GM18858 (cell line): ENCODE data around the gene NEBL.

ENCODE experiments used
- ATAC-seq: cut with Tn5 transposase; IDR thresholded peaks from one replicate; pipeline ENCODE4 v1.9.1; 2021; ENCODE audit not compliant: unreplicated experiment

NEBL gene

DNA sequence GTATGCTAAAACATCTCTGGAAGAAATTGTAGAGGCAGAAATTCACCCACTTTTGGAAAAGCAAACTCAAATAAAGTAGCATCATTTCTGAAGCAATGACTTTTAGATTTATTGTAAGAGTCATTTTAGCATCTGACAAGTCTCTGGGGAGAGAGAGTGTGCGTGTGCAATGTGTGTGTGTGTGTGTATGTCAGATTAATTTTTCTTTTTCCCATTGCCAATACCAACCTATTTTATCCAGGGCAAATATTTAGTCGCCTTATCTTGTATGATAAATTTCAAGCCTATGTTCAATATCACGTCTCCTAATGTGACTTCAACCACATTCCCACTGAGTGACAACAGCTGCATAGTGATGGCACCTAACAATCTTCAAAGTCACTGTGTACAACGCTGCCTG lies 101.7 kb downstream of the NEBL start:
- ATAC-seq = no peak

DNA sequence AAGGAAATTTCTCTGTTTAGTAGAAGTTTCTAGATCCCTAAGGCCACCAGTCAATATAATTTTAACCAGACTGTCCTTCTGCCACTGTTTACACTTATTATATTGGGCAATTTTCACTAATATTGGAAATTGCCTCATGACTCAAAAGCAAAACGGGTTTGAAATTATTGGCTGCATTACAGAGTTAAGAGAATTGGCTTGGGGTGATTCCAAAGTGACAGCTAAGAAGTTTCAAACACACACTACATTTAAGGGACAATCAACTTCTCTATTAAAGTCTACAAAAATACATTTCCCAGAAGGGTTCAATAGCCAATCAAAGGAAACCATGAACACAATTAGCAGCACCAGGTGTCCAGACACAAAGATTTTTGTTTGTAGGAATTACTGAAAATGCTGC lies 111.9 kb downstream of the NEBL start:
- ATAC-seq = no peak

DNA sequence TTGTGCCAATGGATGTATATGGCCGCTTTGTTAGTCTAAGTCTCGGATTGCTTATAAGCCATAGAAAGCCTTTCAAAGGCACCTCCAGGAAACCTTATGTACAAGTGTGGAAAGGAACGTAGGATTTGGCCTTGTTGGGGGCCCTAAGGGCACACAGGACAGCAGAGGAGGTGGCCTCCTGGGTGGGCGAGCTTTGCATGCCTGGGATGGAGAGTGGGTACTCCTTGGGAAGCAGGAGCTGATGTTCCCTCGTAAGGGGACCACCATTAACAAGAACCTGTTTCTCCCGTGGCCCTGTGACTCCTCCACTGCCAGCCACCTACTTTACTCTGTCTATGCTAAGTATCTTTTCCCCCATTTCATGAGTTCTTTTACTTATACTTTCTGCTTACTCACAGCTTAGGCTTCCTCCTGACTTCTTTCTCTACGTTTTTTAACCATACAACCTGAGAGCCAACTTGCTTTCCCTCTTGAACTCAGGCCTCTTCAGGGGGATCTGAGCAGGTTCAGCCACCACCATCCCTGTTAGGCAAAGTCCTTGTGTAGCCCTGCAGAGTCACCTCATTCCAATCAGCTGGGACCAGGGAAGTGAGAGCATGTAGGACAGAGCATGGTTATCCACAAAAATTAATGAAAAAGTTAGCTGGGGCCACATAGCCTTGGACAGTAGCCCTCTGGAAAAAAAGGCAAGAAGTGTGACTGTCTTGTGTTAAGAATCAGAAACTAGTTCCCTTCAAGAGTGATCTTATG lies 118.9 kb downstream of the NEBL start:
- no peak for ATAC-seq

DNA sequence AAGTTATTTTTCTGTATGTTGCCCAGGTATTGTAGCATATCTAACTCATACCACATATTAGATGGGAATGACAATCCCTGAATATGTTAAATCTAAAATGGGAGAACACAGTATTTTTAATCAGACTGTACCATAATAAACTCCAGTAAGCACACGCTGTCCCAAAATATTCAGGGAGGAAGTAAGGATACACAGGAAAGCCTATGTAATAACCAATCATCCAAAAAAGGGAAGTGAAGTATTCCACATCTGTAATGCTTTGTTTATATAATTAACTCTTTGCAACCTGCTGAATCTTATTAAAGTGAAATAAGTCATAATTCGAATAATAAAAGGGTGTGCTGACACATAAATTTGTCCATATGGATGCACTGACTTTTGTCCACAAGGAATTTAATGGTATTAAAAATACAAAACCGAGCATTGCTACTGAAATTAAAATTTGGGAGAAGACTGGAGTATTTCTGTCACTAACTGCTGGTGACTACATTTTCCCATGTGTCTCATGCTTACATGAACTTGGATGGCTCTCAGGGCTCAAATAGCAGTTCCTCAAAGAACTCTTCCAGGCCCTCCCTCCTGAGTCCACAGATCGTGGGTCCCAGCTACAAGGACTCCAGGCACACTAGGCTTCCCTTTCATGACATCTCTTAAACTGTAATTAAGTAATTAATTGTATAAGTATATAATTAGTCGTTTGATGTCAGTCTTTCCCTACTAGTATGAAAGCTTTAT lies 120.6 kb downstream of the NEBL start:
- ATAC-seq = no peak

DNA sequence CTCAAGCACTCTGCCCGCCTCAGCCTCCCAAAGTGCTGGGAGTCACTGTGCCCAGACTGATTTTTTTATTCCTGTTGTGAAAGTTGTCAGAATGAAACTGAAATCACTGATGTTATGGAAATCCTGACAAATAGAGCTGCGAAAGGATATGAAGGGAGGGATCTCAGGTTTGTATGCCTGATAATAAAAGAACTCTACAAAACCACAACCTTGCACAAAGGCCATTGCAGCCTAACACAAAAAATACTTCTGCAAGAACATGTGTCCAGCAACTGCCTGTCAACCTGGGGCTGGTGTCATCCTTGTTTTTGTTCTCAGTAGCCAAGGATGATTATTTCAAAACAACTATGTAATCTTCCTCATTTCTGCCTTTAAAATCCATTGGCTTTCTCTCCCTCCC lies 126.1 kb downstream of the NEBL start:
- ATAC-seq = no peak

DNA sequence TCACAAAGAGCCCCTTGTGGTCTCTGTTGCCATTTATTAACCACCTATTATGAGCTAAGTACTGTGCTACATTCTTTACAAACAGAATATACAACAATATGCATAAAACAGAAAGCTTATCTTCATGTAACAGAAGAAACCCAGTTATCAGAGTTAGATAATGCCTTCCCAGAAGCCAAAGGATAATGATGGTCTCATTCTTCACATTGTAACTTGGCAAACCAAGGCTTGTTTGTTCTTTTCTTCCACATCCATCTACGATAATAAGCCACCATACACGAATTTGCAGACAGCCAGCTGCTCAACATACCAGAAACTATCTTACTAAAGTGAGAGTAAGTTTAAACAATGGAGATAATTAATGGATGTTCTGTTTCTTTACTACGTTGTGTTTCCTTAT lies 127.6 kb downstream of the NEBL start:
- ATAC-seq = no peak

DNA sequence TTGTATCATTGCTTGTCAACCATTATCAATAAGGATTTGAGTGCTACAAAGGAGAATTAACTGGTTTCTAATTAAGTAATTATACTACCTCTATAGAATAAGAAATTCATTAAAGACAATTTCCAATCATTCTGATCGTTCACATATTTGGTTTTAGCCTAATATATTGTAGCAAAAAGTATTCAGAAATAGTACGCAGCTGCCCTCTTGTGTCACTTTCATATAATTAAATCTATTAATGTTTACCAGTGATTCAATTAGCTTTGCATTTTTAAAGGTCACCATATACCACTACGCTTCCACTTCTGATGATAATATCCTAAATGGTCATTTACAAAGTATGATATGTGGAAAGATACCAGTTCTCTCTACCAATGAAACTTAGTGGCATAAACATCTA lies 128.3 kb downstream of the NEBL start:
- ATAC-seq = no peak

DNA sequence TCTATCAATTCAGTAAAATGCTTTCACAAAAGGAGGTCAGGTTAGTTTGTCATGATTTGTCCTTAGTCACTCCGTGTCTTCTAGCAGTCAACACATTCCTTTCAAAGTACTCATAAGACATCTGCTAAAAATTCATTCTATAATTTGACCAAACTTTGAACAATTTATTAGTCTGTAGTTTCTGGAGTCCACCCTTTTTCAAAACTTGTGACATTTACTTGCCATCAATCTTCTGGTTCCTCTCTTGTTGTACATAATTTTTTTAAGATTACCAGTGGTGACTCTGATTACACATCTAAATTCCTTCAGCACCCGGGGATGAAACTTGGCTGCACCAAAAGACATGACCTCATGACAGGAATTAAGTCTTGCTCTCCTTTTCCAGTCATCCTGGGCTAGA lies 130.1 kb downstream of the NEBL start:
- no peak for ATAC-seq

DNA sequence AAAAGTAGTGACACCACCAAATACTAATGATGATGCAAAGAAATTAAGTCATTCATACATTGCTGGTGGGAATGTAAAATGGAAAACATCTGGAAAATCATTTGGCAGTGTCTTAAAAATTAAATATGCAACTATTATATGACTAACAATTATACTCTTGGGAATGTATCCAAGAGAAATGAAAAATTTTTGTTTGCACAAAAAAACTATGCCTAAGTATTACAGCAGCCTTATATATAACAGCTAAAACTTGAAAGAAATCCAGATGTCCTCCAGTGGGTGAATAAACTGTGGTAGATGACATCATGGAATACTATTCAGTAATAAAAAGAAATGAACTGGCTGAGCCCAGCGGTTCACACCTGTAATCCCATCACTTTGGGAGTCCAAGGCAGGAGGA lies 132.0 kb downstream of the NEBL start:
- ATAC-seq = no peak

DNA sequence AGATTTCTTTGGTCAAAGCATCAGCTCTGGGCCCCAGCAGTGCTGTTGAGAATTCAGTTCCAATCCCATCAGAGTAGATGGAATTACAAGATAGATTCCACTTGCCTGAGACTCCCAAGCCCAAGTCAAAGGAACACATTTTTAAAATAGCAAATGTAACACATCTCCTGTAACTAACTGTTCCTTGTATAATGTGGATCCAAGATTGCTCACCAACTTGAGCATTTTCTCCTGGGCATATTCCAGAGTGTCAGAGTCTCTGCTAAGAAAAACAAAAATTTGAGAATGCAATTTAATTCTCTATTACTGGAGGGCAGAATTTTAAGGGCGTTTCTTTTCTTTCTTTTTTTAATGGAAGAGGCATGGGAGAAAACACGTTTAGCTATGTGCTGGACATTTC lies 136.7 kb downstream of the NEBL start:
- ATAC-seq = no peak

DNA sequence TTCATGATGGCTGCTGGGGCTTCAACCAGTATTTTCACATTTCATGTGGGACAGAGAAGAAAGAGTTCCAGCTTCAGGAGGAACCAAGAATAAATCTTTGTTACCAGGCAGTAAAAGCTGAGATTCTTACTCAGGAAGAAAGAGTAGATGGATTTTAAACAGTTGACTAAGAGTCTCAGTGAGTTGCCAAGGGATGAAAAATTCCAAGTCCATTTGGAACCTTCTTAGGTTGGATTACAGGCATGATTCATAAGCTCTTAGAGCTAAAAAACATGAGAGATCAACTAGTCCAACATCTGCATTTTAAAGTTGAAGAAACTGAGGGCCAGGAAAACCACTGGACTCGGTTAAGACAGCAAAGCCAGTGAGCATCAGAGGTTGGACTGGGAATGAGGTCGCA lies 148.6 kb downstream of the NEBL start:
- ATAC-seq = no peak

DNA sequence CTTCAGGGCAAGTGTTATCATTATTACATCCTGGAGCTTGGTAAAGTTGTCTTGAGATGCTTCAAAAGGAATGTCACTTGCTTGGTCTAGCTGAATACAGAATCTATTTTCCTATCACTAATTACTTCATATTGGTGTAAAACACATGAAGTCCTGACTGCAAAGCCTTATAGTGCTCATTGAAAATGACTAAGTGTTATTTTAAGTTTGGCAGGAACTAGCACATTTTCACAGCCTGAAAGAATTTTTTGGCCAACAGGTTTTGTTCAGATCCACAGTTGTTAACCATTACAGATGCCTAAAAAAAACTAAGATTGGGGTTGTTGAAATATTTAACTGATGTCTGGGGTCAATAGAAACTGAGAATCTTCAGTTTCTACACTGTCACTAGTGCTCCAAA lies 149.3 kb downstream of the NEBL start:
- ATAC-seq = no peak

DNA sequence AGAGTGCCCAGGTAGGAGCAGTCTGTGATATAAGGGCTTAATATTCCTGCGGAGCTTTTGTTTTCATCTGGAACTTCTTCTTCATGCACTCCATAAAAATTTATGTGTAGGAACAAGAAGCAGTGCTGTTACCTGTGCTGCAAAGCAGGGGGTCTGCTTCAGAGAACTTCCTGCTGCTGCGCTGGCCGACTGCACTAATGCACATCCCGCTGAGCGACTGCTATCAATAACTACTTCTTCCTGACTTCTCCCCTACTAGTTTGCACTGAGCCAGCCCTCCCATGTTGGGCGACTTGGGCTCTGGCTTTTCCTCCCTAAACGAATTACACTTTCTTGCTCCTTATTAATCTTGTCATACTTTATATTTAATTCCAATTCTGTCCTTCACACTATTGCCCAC lies 150.3 kb downstream of the NEBL start:
- ATAC-seq = no peak

DNA sequence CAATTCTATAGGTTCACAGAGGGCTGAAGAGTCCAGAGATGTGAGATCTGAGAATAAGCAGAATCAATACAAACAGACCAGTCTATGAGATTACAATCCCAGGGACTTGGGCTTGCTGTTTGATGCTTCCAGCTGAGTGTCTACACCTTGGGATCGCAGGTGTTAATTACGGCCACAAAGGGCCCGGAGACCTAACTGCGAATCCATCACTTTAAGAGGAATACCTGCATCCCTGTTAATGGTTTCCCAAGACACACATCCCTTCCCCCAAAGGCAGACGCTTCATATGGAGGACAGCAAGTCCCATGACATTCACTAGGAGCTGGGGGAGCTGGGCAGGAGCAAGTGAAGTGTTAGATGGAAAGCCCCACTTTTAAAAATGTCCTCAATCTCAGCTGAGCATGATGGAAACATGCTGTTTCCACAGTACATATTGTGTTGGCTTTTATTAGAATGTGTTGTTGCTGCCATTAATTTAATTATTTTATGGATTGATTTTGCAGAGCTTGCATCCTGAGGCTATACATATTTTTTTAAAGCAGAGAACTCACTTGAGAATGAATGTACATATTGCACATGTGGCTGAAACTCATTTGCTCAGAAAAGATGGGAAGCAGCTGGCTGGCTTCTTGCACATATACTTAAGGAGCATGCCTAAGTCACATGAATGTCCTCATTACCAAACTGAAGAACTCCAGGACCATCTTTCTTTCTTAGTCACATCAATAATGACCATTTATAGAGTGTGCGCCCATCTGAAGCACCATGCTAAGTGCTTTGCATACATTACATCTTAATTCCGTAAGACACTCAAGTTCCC lies 151.3 kb downstream of the NEBL start:
- ATAC-seq = no peak

DNA sequence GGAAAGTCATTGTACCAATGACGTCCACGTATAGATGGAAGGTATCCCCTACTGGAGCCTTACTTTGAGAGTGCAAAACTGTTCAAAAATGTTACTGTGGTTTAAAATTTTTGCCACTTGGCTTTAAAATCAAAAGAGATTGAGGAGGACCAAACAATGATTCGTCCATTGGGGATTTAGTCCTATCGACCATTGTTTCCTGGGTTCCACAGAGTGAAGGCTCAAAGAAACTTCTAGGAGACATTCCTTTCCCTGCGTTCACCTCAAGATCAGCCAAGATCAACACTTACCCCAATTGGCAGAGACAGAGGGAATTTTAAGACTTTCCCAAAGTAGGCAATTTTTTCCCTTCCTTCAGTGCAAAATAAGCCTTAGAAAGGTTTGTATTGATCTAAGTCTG lies 152.3 kb downstream of the NEBL start:
- ATAC-seq = no peak

DNA sequence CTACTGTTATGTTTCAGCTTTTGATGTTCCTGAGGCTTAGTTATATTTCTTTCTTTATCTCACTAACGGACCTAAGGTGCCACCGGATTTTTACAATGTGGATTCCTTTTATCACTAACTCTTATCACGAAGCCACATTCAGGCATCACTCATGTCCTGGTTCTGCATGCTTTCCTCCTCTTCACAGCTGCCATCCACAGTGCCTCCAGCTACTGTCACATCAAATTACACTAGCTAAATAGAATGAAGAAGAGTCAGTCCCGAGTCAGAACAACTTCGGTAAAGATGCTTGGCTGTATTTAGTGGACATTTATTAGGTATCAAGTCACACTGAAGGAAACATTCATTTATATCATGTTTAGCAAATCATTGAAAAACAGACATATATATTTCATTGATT lies 153.2 kb downstream of the NEBL start:
- no peak for ATAC-seq

DNA sequence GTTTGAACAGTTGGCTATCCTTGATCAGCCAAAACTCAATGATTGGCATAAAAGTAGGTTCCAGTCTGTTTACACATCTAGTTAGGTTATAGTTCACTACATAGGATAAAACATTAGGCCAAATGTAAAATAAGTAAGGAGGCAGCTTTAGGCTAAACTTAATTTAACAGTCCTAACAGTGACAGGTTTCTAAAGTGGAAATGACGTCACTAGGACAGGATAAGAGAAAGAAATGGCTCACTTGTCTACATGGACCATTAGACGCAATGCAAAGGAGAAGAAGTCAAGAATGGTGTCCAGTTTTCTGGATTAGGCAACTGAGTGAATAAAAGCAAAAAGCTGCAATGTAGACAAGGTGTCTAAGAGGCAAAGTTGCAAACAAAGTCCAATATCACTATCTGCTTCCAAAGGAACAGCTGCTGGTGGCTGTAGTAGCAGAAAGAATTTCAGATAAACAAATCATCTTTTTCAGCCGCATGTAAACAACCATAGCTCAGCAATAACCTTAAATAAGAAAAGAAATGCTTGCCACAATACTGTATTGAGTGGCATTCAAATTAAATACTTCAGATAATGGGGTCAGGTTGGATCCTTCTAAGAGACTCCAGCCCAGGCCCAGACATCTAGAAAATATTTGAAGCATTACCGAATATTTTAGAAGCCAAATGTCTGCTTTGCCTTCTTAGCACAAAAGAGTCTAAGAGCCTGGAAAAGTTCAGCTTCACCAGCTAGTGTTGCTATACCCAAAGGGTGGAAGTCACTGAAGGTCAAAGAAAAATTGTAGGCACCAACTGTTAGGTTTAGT lies 154.2 kb downstream of the NEBL start:
- no peak for ATAC-seq

DNA sequence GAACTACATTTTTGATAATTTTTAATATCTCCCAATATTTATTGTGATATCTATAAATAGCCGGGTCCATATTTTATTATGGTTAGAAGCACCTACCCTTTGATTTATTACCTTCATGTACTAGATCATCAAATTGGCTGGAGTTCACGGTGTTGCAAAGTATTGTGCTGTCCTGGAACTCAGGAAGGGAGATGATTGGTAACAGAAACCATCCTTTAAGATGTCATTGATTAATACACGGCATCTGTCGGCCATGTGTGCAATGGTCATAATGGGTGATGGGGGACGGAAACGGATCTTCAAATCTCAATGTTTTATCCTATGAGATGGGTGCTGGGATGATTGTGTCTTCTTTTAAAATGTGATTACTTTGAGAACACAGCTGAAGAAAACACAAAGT lies 157.0 kb downstream of the NEBL start:
- no peak for ATAC-seq

DNA sequence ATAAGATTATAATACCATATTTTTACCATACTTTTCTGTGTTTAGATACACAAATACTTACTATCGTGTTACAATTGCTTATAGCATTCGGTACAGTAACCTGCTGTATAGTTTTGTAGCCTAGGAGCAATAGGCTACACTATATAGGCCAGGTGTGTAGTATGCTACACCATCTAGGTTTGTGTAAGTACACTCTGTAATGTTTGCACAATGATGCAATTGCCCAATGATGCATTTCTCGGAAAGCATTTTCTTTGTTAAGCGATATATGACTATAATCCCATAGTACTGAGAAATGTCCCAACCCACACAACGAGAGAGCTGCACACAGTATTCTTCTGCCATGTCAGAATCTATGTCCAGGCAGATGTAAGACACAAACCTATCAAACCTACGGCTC lies 160.0 kb downstream of the NEBL start:
- no peak for ATAC-seq
